HEK293 (cell line): Measurements from ENCODE around the gene ANAPC5.

ENCODE experiments used
- CTCF ChIA-PET: fragments of 350-600 bp; formaldehyde crosslinking; extraction: SDS; loops from one replicate; lab custom pipeline; 2021; ENCODE audit warnings: antibody characterized with exemption; lab: Yijun Ruan, JAX
- POLR2A ChIA-PET: fragments of 300-600 bp; formaldehyde crosslinking; extraction: SDS; loops from one replicate; lab custom pipeline; 2020; ENCODE audit warnings: antibody characterized with exemption, inconsistent platforms; lab: Yijun Ruan, JAX
- H3K27ac ChIP-seq: fragments of 200-500 bp; sonication (Bioruptor generic); 2 replicates; pipeline ENCODE4 v1.5.1; 2014; ENCODE audit warnings: low read depth, low read length, control low read depth, inconsistent platforms; ENCODE audit errors: extremely low read depth
- H3K36me3 ChIP-seq, 2 experiments: fragments of 200-500 bp in 1 of 2; sonication (Bioruptor generic) in 1 of 2; 1 replicate in 1 of 2; 2 replicates in 1 of 2; pipeline ENCODE4 v1.5.1; 2014 to 2017; ENCODE audit warnings: inconsistent platforms in 2 of 2, low read length in 2 of 2; ENCODE audit not compliant: control insufficient read depth in 2 of 2, insufficient read depth in 1 of 2
- H3K4me1 ChIP-seq: fragments of 200-500 bp; sonication (Bioruptor generic); 2 replicates; pipeline ENCODE4 v1.5.1; 2014; ENCODE audit warnings: mild to moderate bottlenecking, low read length, inconsistent platforms; ENCODE audit not compliant: control insufficient read depth, insufficient read depth
- H3K4me3 ChIP-seq: 2 replicates; pipeline ENCODE4 v1.5.1; 2011; ENCODE audit warnings: low read depth, mild to moderate bottlenecking, control low read depth, low read length, moderate library complexity
- H3K9me3 ChIP-seq: fragments of 200-500 bp; sonication (Bioruptor generic); 2 replicates; pipeline ENCODE4 v1.5.1; 2014; ENCODE audit warnings: low read depth, low read length, inconsistent platforms; ENCODE audit not compliant: control insufficient read depth, insufficient read depth
- KLF9 ChIP-seq: fragments of 450-650 bp; formaldehyde crosslinking; IDR thresholded peaks from 2 replicates; pipeline ENCODE4 v1.5.1; 2016; ENCODE audit warnings: missing biosample characterization, missing genetic modification characterization, low read depth
- MYNN ChIP-seq: fragments of 450-650 bp; formaldehyde crosslinking; IDR thresholded peaks from 2 replicates; pipeline ENCODE4 v1.5.1; 2016; ENCODE audit warnings: missing biosample characterization, missing genetic modification characterization, borderline replicate concordance
- PRDM6 ChIP-seq: fragments of 450-650 bp; formaldehyde crosslinking; IDR thresholded peaks from 2 replicates; pipeline ENCODE4 v1.5.1; 2017; ENCODE audit warnings: missing biosample characterization, missing genetic modification characterization
- SP2 ChIP-seq: fragments of 450-650 bp; formaldehyde crosslinking; IDR thresholded peaks from 2 replicates; pipeline ENCODE4 v1.5.1; 2016; ENCODE audit warnings: missing biosample characterization, missing genetic modification characterization
- SP3 ChIP-seq: fragments of 450-650 bp; formaldehyde crosslinking; IDR thresholded peaks from 2 replicates; pipeline ENCODE4 v1.5.1; 2016; ENCODE audit warnings: missing biosample characterization, missing genetic modification characterization
- SP7 ChIP-seq: fragments of 450-650 bp; formaldehyde crosslinking; IDR thresholded peaks from 2 replicates; pipeline ENCODE4 v1.5.1; 2016; ENCODE audit warnings: missing biosample characterization, missing genetic modification characterization
- TRIM28 ChIP-seq: IDR thresholded peaks from 2 replicates; pipeline ENCODE4 v1.6.1; 2011; ENCODE audit warnings: low read length, control low read depth, borderline replicate concordance
- ZBTB17 ChIP-seq: fragments of 450-650 bp; formaldehyde crosslinking; IDR thresholded peaks from 2 replicates; pipeline ENCODE4 v1.5.1; 2016; ENCODE audit warnings: missing biosample characterization, missing genetic modification characterization
- ZEB2 ChIP-seq: fragments of 450-650 bp; formaldehyde crosslinking; IDR thresholded peaks from 2 replicates; pipeline ENCODE4 v1.5.1; 2016; ENCODE audit warnings: missing biosample characterization, missing genetic modification characterization
- ZFHX2 ChIP-seq: fragments of 450-650 bp; formaldehyde crosslinking; conservative IDR thresholded peaks from 2 replicates; pipeline ENCODE4 v1.5.1; 2016; ENCODE audit warnings: missing biosample characterization, missing genetic modification characterization
- ZFP69B ChIP-seq: fragments of 450-650 bp; formaldehyde crosslinking; IDR thresholded peaks from 2 replicates; pipeline ENCODE4 v1.5.1; 2016; ENCODE audit warnings: missing biosample characterization, missing genetic modification characterization
- ZNF211 ChIP-seq: fragments of 450-650 bp; formaldehyde crosslinking; IDR thresholded peaks from 2 replicates; pipeline ENCODE4 v1.5.1; 2016; ENCODE audit warnings: low read depth, missing biosample characterization, missing genetic modification characterization
- ZNF274 ChIP-seq, 2 experiments: fragments of 200-500 bp in 1 of 2; fragments of 450-650 bp in 1 of 2; sonication (Bioruptor generic) in 1 of 2; formaldehyde crosslinking in 1 of 2; IDR thresholded peaks; 2 replicates each; pipeline versions ENCODE4 v1.5.1 to v1.6.1; 2014 to 2016; ENCODE audit warnings: borderline replicate concordance in 1 of 2, inconsistent platforms in 1 of 2, low read length in 1 of 2, missing biosample characterization in 1 of 2, missing genetic modification characterization in 1 of 2
- ZNF416 ChIP-seq: fragments of 450-650 bp; formaldehyde crosslinking; IDR thresholded peaks from 2 replicates; pipeline ENCODE4 v1.5.1; 2016; ENCODE audit warnings: missing biosample characterization, missing genetic modification characterization
- ZNF544 ChIP-seq: fragments of 450-650 bp; formaldehyde crosslinking; IDR thresholded peaks from 2 replicates; pipeline ENCODE4 v1.5.0; 2017; ENCODE audit warnings: missing biosample characterization, missing genetic modification characterization
- ZNF596 ChIP-seq: fragments of 450-650 bp; IDR thresholded peaks from 2 replicates; pipeline ENCODE4 v1.5.0; 2018; ENCODE audit warnings: missing biosample characterization, mild to moderate bottlenecking, missing genetic modification characterization, moderate library complexity
- ZNF610 ChIP-seq: fragments of 450-650 bp; formaldehyde crosslinking; IDR thresholded peaks from 2 replicates; pipeline ENCODE4 v1.5.1; 2016; ENCODE audit warnings: missing biosample characterization, missing genetic modification characterization, borderline replicate concordance
- ZNF624 ChIP-seq: fragments of 450-650 bp; formaldehyde crosslinking; IDR thresholded peaks from 2 replicates; pipeline ENCODE4 v1.5.1; 2017; ENCODE audit warnings: missing biosample characterization, missing genetic modification characterization
- ZNF747 ChIP-seq: fragments of 450-650 bp; formaldehyde crosslinking; IDR thresholded peaks from 2 replicates; pipeline ENCODE4 v1.5.1; 2016; ENCODE audit warnings: missing biosample characterization, missing genetic modification characterization
- TF ChIP-seq, protein P1 (sequence below): fragments of 450-650 bp; formaldehyde crosslinking; IDR thresholded peaks from 2 replicates; pipeline ENCODE4 v1.5.1; 2016; ENCODE audit warnings: missing biosample characterization, missing genetic modification characterization
- TF ChIP-seq, protein P2 (sequence below): fragments of 450-650 bp; formaldehyde crosslinking; IDR thresholded peaks from 2 replicates; pipeline ENCODE4 v1.5.1; 2016; ENCODE audit warnings: missing biosample characterization, missing genetic modification characterization
- TF ChIP-seq, protein P3 (sequence below): fragments of 450-650 bp; formaldehyde crosslinking; IDR thresholded peaks from 2 replicates; pipeline ENCODE4 v1.5.1; 2016; ENCODE audit warnings: missing biosample characterization, missing genetic modification characterization

Gene ANAPC5

GRCh38 chr12:121334513-121335343 lies 17.5 kb downstream of the ANAPC5 start (continued):
- TF ChIP-seq ZBTB17: peak; percentile 42
- TF ChIP-seq KLF9 (tag by site-specific recombination): no peak

GRCh38 chr12:121333747-121334146 lies 18.5 kb downstream of the ANAPC5 start:
- ChIA-PET POLR2A (interaction anchor here (2.6 kb wide), 1 partner anchor 18 kb away, joined by 12 read pairs; the partner anchor contains the start of gene ANAPC5), CTCF (interaction anchor here (0.7 to 5.5 kb wide), 11 partner anchors 10 to 309 kb away, joined by 3 to 58 read pairs (median 14); partner anchors contain the start of gene ANAPC5)
- no peaks in the 10 kb centered on the region for H3K4me1 ChIP-seq
- H3K9me3 ChIP-seq: no peaks in the 10 kb centered on the region
- H3K4me3 ChIP-seq: no peak overlapping the region
- H3K27ac ChIP-seq: no peak overlapping the region
- TF ChIP-seq MYNN (no peak), ZNF624 (no peak), SP7 (tag by site-specific recombination) (no peak), SP3 (no peak), ZFP69B (tag by site-specific recombination) (no peak), ZNF544 (tag by site-specific recombination) (no peak)
- TF ChIP-seq, protein P1, sequence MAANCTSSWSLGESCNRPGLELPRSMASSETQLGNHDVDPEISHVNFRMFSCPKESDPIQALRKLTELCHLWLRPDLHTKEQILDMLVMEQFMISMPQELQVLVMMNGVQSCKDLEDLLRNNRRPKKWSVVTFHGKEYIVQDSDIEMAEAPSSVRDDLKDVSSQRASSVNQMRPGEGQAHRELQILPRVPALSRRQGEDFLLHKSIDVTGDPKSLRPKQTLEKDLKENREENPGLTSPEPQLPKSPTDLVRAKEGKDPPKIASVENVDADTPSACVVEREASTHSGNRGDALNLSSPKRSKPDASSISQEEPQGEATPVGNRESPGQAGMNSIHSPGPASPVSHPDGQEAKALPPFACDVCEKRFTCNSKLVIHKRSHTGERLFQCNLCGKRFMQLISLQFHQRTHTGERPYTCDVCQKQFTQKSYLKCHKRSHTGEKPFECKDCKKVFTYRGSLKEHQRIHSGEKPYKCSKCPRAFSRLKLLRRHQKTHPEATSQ: no peak
- TF ChIP-seq, protein P2, sequence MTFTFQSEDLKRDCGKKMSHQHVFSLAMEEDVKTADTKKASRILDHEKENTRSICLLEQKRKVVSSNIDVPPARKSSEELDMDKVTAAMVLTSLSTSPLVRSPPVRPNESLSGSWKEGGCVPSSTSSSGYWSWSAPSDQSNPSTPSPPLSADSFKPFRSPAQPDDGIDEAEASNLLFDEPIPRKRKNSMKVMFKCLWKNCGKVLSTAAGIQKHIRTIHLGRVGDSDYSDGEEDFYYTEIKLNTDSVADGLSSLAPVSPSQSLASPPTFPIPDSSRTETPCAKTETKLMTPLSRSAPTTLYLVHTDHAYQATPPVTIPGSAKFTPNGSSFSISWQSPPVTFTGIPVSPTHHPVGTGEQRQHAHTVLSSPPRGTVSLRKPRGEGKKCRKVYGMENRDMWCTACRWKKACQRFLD (tag by site-specific recombination): no peak
- H3K36me3 ChIP-seq: peaks cover 72 to 84% of the 10 kb centered on the region in 2 experiments

- ChIA-PET CTCF (interaction anchor here (1.4 to 5.5 kb wide), 2 partner anchors 20 to 111 kb away, joined by 3 to 58 read pairs; no protein-coding TSS in a partner anchor), POLR2A (no interaction called here)
- H3K9me3 ChIP-seq: no peaks in the 10 kb centered on the region
- no peak overlapping the region for H3K27ac ChIP-seq
- H3K4me3 ChIP-seq: no peak overlapping the region
- H3K36me3 ChIP-seq: peaks cover 65 to 92% of the 10 kb centered on the region in 2 experiments
- no peaks in the 10 kb centered on the region for H3K4me1 ChIP-seq
- TF ChIP-seq, protein P3, sequence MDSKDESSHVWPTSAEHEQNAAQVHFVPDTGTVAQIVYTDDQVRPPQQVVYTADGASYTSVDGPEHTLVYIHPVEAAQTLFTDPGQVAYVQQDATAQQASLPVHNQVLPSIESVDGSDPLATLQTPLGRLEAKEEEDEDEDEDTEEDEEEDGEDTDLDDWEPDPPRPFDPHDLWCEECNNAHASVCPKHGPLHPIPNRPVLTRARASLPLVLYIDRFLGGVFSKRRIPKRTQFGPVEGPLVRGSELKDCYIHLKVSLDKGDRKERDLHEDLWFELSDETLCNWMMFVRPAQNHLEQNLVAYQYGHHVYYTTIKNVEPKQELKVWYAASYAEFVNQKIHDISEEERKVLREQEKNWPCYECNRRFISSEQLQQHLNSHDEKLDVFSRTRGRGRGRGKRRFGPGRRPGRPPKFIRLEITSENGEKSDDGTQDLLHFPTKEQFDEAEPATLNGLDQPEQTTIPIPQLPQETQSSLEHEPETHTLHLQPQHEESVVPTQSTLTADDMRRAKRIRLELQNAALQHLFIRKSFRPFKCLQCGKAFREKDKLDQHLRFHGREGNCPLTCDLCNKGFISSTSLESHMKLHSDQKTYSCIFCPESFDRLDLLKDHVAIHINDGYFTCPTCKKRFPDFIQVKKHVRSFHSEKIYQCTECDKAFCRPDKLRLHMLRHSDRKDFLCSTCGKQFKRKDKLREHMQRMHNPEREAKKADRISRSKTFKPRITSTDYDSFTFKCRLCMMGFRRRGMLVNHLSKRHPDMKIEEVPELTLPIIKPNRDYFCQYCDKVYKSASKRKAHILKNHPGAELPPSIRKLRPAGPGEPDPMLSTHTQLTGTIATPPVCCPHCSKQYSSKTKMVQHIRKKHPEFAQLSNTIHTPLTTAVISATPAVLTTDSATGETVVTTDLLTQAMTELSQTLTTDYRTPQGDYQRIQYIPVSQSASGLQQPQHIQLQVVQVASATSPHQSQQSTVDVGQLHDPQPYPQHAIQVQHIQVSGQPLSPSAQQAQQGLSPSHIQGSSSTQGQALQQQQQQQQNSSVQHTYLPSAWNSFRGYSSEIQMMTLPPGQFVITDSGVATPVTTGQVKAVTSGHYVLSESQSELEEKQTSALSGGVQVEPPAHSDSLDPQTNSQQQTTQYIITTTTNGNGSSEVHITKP (tag by site-specific recombination): no peak
- no peak for TF ChIP-seq PRDM6
- no peak for TF ChIP-seq SP7 (tag by site-specific recombination)
- TF ChIP-seq ZNF274 (IDR thresholded peaks at IDR 0.05; ENCODE audit: low read length): no peak
- TF ChIP-seq ZNF274 (tag by site-specific recombination; IDR thresholded peaks at IDR 0.05; ENCODE audit: borderline replicate concordance): no peak
- TF ChIP-seq ZEB2 (tag by site-specific recombination): no peak
- TF ChIP-seq ZFHX2 (tag by site-specific recombination): no peak
- TF ChIP-seq ZNF610: no peak
- TF ChIP-seq SP2 (tag by site-specific recombination): no peak
- TF ChIP-seq, protein P1: no peak
- TF ChIP-seq TRIM28: no peak
- no peak for TF ChIP-seq ZNF747 (tag by site-specific recombination)
- no peak for TF ChIP-seq ZNF416
- no peak for TF ChIP-seq ZNF596
- no peak for TF ChIP-seq ZNF211
These were observed 21.0 kb downstream of the ANAPC5 start for GRCh38 chr12:121331248-121331647.
